HG03135 (cell line): ENCODE results near the gene ANTKMT.

Experiments
- ATAC-seq: cut with Tn5 transposase; IDR thresholded peaks from one replicate; pipeline ENCODE4 v1.9.1; 2021; ENCODE audit warnings: mild to moderate bottlenecking, moderate library complexity; ENCODE audit not compliant: unreplicated experiment

ANTKMT gene

DNA sequence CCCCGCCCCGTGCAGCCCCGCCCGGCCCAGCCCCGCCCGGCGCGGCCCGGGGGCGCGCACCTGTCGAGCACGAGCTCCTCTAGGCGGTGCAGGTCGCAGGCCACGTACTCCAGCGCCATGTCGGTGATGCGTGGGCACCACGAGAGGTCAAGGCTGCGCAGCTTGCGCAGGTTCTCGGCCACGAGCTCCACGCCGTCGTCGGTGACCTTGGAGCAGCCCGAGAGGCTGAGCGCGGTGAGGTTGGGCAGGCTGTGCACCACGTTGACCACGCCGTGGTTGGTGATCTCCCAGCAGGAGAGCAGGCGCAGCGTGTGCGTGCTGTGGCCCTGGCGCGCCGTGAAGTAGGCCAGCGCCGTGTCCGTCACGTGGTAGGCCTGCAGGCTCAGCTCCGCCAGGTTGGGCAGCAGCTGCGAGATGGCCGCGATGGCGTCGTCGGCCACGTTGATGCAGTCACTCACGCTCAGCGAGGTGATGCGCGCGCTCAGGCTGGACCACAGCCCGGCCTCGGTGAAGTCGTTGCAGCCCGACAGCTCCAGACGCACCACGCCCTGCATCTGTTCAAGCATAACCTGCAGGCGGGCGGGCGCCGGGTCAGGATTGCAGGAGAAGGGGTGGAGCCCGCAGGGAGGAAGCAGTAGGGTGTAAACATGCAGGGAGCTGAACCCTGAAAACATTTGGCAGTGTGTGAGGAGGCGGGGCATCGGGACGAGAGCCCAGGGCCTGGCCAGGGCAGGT is 25.4 kb upstream of the ANTKMT start:
- ATAC-seq: no peak

DNA sequence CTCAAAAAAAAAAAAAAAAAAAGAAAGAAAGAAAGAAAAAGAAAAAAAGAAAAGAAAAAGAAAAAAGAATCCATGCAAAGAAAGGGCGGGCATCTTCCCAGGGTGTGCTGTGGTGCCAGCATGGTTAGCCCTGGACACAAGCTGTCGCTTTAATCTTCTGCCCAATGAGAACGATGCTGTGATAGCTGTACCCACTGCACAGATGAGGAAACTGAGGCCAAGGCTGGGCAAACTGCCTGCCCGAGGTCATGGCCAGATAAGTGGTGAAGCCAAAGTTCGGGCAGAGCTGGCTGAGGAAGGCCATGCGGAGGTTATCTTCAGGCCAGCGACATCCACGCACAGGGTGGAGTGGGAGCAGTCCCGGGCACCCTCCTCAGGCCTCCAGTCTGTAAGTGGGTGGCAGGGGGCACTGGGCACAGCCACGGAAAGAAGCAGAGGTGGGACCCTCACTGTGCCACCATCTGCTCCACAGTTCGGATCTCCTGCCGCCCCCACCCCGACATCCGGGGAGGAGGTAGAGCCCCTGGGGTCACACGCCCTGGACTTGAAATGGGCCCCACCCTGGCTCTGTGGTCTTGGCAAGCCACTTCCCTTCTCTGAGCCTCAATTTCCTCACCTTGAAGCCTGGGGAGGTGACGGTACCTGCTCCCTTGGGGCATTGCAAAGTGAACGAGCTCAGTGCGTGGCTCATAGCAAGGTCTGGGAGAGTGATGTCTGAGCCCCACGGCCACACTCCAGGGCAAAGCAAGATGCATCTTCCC is 21.9 kb upstream of the ANTKMT start:
- ATAC-seq: no peak

DNA sequence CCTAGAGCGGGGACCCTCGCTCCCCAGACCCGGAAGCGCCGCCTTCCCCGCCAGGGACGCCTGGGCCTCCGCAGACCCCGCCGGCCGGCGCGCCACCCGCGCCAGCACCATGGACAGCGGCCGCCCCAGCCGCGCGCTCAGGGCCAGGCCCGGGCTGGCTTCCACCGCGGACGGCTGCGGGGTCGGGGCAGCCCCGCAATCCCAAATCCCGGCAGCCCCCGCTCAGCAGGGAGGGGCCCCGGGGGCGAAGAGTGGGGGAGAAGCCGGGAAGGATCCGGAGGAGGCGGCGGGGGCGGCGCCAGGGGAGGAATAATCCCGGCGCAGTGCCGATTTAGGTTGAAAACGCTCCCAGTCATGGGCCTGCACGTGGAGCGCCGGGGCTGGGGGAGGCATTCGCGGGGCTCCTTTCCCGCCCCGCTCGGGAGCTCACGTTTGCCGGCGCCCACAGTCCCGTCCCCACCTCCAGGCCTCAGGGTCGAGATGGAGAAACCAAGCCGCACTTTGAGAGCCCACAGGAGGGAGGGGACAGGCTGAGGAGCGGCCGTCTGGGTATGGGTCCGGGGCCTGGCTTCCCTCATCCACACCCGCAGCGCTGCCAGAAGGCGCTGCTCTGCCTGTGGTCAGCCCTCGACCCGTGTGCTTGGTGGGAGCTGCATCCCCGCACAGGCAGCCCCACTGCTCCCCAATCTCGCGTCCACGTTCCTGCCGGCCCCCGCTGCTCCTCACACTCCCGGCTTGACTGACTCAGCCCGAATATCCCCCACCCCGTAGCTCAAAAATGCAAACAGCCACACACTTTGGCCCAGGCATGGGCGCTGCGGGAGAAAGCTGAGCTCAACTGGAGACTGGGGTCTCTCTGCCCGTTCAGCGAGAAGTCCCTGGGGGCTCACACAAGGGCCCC is 20.0 kb upstream of the ANTKMT start:
- ATAC-seq: no peak

DNA sequence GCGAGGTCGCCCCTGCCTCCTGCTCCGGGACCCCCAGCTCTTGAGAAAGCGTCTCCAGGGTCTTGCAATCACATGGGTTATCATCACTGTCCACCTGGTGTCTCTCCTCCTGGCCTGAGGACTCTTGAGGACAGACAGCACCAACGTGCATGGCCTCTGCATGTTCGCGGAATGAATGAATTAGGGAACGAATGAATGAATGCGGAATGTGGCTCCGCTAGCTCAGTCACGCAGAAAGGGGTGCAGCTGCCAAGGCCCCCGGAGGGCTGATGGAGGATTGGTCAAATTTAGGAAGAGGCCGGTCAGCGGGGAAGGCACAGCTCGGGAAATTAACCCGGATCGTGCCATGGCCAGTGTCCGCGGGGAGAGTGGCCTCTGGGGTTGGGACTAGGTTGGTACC is 18.6 kb upstream of the ANTKMT start:
- no peak for ATAC-seq

DNA sequence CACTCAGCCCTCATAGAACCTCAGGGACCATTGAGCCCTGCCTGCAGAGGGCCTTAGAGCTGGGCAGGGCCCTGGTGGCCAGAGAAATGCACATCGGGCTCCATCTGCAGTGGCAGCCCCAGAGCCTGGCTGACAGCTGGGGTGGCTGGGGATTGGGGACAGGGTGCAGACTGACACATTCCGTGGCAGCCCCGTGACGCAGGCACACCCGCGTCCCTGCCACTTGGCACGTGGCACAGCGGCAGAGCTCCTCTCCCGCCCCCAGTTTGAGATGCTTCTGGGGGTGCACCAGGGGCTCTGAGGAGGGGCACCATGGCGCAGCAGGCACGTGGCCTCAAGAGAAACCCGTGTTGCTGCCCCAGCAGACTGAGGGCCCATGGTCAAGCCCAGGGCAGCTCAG is 17.5 kb upstream of the ANTKMT start:
- ATAC-seq: no peak

DNA sequence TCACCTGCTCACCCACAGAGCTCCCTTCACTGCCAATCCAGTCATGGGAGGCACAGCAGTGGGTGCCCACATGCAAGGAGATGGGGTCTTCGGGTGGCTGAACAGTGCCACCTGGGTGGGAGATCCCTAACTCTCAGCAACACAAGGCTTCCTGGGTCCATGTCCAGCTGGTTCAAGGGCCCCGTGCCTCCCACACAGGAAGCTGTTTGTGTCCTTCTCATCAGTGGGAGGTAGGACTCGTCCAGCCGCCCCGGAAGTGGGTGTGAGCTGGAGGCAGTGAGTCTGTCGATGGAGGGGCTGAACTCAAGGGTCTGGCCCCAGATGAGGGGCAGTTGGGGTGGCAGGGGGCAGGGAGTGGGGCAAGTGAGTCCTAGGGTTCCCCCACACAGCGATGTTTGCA is 16.9 kb upstream of the ANTKMT start:
- no peak for ATAC-seq

DNA sequence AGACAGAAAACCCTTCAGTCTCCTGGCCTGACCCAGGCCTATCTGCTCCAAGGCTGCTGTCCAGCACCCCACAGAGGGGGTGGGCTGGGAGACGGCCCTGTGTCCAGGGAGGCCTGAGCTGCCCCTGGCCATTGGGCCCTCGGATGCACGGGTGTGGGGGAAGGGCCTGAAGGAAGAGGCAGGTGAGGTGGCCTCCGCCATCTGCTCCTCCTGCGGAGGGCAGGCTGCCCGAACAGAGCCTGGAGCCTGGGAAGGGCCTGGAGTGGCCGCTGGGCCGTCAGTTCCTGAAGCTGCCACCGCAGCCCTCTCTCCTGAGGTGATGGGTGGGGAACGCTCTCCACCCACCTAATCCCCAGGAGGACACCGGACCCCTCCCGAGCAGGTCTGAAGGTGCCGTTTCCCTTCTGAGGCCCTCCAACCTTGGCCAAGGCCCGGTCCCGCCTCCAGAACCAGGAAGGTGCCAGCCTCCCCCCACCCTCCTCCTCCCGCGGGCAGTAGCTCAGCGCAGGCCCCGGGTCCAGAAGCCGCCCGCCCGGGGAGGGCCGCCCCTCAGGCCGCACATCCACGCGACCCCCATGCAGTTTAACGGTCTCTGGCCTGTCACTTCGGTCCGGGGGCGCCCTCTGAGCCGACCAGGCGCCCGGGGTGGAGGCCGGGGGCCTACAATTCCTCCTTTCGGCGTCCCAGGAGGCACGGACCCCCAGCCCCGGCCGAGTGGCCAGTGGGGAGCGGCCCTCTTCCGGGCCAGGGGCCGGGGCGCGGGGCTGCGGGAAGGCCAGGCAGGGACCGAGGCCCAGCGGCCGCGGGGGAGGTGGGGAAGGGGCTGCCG is 16.2 kb upstream of the ANTKMT start:
- no peak for ATAC-seq

DNA sequence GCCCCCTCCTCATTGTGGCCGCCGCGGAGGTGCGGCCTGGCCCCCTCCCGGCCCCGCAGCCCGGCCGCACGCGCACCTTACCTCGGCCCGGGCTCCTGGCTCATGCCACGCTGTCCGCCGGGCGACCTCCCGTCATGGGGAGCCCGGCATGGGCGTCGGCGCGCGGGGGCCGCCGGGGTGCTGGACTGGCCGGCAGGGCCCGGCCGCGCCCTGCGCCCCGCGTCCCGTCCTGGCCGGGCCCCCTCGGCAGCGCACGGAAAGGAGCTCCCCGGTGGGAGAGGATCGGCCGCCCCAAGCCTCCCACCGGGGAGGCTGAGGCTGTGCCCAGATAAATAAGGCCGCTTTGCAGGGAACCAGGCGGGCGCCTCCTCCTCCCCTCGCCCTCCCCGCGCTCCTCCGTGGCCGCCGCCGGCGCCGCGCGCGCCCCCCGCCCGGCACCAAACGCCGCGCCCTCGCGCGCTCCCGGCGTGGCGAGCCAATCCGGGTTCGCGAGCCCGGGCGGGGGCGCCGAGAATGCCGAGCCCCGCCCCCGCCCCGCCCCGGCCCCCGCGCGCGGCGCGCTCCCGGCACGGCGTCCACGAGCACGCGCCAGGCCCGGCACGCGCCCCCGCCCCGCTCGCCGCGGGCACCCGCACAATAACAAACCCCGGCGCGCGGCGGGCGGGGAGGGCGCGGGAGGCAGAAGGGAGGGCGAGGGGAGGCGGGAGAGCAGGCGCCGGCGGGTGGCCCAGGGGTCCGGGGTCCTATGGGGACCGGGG is 15.3 kb upstream of the ANTKMT start, which contains the start of gene FBXL16:
Gene FBXL16, minus strand, starts transcription at position 371 of the 758 bp plus-strand sequence. CDS start 8,396 bp downstream, outside the sequence.
- ATAC-seq: no peak

DNA sequence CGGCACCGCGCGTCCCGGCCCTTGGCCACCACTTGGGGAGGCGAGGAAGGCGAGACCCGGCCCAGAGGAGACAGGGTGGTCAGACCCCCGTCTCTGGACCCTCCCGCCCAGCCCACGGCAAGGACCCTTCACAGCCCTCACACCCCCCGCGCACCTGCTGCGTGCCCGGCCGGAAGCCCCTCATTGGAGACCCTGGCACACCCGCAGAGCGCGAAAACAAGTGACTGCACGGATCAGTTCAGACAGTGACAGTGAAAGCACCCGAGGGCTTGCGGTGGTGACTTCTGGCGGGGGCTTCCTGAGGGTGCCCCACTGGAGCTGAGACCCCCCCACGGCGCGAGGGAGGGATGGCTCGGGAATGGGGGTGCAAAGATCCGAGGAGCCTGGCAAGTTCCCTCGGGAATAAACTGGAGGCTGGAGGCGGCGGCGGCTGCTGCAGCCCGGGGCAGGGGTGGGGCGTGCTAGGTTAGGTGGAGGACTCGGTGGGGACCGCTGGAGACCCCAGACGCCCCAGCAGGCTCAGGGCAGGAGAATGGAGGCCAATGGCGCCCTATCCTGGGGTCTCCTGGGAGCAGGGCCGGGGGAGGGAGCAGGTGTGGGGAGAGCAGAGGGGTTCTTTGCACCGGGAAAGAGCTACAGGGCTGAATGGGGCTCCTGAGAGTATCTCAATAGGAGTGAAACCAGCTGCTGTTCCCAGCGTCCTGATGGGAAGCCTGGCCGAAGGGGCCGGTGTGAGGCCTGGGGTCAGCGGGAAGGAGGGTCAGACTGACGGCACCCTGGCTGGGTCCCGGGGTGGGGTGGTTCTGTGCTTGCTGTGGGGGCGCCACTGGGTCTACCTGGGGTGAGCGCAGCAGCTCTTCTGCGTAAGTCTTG is 14.5 kb upstream of the ANTKMT start:
- ATAC-seq: no peak

DNA sequence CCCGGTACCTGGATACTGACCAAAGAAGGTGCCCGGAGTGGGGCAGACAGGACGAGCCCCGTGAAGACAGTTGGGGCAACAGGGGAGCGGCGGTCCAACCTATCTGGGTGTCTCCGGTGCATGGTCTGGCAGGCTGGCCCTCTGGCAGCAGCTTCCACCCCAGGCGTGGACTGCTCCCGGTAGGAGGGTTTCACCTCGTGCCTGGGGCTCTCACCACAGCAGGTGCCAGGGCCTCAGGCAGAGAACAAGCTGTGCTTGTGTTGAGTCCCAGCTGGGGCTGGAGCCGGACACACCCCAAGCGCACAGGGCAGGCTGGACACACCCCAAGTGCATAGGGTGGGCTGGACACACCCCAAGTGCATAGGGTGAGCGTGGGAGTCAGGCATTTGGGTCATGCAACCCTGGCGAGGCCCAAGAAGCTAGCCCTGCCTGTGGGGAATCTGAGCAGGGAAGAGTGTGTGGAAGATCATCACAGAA is 13.8 kb upstream of the ANTKMT start:
- ATAC-seq: no peak

DNA sequence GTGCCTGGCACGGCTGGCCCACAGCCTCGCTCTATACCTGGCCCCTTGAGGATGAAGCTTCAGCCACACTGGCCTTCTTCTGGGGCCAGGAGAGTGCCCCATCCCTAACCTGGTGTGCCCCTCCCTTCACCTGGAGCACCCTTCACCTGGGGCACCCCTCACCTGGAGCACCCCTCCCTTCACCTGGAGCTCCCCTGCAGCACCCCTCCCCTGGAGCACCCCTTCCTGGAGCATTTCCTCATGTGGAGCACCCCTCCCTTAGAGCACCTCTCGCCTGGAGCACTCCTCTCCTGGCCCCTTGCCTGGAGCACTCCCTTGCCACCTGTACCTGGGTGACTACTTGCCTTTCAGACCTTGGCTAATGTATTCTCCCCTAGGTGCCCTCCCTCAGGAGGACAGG is 12.9 kb upstream of the ANTKMT start:
- no peak for ATAC-seq

DNA sequence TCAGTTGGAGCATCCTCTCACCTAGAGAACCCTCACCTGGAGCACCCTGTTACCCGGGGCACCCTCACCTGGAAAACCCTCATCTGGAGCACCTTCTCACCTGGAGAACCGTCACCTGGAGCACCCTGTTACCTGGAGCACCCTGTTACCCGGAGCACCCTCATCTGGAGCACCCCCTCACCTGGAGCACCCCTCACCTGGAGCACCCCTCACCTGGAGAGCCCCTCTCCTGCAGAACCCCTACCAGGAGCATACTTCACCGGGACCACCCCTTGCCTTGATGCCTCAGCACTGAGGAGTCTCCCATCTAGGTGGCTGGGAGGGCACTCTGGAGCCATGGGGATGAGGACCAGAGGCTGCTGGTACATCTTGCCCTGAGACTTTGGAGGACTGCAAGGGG is 12.0 kb upstream of the ANTKMT start:
- ATAC-seq: no peak

DNA sequence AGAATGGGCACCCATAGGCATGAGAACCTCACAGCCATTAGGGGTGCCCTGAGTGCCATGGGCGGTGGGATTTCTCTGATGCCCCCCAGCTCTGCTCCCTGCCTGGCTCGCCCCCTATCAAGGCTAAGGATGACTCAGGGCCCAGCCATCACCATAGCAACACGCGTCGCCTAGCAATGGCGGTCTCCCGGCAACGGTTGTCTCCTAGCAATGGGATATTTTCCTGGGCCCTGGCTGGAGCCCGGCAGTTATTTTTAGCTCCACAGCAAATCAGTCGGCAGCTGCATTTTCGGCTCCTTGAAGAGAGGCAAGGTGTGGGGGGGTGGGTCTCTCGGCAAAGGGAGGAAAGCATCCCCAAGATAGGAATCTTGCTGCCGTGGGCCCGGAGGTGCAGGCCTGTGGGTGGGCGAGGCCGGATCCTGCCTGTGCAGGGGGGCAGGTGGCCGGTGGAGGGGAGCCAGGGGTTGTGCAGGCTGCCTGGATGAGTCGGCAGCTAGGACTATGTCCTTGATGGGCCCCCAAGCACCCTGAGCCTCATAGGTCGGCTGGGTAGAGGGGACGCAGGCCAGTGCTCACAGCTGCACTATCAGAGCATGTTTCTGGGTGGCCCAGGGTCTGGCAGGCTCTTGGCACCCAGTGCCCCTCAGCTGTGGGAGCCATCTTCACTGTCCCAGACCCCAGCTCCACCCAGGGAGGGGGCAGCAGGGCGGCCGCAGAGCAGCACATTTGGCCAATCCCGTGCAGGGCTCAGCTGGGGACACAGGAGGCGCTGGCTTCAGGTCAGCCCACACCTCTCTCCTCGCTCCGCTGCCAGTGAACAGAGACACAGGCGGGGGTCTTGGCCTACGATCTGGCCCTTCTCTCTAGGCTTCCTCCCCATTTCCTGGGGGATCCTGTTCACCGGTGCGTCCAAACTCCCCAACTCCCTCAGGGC is 11.1 kb upstream of the ANTKMT start:
- no peak for ATAC-seq

DNA sequence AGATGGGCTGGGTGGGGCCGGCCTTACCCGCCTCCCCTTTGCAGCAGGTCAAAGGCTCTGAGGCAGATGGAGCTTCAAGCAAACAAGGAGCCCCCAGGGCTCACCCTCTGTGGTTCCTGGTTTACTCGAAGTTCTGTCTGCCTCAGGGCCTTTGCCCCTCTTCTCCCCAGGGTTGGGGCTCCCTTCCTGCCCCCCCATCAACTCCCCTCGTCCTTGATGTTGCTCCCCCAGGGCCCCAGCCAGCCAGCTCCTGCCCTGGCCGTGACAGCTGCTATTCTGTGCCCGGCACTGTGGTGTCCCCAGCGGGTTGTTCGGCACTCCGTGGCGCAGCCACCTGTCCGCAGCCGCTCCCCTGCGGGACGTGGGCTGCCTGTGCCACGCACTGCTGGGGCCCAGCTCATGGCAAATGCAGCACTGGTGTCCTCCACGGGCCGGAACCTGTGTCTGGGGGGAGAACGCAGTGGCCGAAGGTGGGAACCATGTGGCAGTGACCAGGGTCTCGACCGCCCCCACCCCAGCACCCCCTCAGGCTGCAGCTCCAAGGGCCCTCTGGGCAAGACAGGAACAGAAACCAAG is 10.4 kb upstream of the ANTKMT start:
- no peak for ATAC-seq

DNA sequence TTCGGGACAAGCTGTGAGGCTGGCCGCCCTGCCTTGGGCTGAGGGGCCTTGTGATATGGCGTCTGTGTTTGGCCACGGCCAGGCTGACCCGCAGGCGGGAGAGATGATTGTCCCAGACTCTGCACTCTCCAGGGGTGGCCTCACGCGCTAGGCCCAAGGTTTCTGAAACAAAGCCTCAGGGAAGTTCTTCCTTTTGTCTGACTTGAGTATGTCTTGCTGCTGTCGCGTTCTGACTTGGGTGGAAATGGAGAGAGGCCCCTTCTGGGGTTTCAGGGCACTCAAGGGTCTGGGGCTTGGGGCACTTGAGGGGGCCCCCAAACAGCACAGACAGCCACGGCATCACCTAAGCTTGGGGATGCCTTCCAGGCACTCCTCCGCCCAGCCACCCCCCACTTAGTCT is 9.9 kb upstream of the ANTKMT start:
- no peak for ATAC-seq

DNA sequence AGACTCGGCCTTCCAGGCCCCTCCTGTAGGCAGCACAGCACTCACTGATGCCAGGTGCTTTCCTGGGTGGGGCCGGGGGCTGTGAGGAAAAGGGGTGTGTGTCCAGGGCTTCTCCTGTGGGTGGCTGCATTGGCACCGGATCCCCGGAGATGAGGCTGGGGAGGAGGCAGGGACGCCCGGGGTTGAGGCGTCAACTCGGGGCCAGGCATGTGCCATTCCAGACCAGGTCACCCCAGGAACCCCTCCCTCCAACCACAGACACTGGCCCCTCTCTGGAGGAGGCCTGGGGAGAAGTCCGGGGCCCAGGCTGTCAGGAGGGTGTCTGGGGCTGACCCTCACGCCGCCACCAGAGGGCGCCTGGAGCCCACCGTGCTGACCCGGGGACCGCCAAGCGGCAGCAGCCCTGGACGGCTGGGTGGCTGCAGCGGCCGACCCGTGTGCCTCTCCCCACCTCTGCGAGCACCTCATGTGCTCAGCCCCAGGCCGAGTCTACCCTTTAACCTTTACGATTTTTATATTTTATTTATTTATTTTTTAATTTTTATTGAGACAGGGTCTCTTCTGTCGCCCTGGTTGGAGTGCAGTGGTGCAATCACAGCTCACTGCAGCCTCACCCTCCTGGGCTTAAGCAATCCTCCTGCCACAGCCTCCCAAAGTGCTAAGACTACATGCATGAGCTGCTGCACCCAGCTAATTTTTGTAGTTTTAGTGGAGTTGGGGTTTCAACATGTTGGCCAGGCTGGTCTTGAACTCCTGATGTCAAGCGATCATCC is 9.2 kb upstream of the ANTKMT start:
- no peak for ATAC-seq
